Lower leg skin (tissue), 3 donors: Measurements from ENCODE around the gene MRO.
"Not testable (repeated sequence)": the region's sequence is repeated elsewhere in the genome, so short reads cannot be mapped to it uniquely, and the experiment has no call there.

Experiments used
- POLR2A ChIP-seq, 2 donors: fragments of 450-650 bp; IDR thresholded peaks; one replicate each; pipeline ENCODE4 v1.6.1; 2016 to 2017; ENCODE audit warnings: antibody characterized with exemption in 2 of 2, mild to moderate bottlenecking in 1 of 2, moderate library complexity in 1 of 2
- TF ChIP-seq, protein P1 (sequence below), 3 donors: fragments of 450-650 bp; IDR thresholded peaks; one replicate each; pipeline ENCODE4 v1.5.1; 2016; ENCODE audit warnings: antibody characterized with exemption in 3 of 3, mild to moderate bottlenecking in 3 of 3, moderate library complexity in 2 of 3

DNA sequence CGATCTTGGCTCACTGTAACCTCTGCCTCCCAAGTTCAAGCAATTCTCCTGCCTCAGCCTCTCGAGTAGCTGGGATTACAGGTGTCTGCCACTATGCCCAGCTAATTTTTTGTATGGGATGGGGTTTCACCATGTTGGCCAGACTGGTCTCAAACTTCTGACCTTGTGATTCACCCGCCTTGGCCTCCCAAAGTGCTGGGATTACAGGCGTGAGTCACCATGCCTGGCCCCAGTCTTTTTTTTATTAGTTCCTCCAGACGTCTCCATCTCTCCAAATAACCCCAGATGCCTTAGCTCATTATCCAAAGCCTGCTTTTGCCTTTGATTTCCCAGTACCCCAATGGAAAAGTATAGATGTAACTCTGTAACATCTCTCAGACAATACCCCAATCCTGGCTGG is 37.4 kb upstream of the MRO start:
- TF ChIP-seq POLR2A (IDR thresholded peaks at IDR 0.05) = not testable (repeated sequence)
- TF ChIP-seq, protein P1, sequence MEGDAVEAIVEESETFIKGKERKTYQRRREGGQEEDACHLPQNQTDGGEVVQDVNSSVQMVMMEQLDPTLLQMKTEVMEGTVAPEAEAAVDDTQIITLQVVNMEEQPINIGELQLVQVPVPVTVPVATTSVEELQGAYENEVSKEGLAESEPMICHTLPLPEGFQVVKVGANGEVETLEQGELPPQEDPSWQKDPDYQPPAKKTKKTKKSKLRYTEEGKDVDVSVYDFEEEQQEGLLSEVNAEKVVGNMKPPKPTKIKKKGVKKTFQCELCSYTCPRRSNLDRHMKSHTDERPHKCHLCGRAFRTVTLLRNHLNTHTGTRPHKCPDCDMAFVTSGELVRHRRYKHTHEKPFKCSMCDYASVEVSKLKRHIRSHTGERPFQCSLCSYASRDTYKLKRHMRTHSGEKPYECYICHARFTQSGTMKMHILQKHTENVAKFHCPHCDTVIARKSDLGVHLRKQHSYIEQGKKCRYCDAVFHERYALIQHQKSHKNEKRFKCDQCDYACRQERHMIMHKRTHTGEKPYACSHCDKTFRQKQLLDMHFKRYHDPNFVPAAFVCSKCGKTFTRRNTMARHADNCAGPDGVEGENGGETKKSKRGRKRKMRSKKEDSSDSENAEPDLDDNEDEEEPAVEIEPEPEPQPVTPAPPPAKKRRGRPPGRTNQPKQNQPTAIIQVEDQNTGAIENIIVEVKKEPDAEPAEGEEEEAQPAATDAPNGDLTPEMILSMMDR (IDR thresholded peaks at IDR 0.05) = not testable (repeated sequence)
